LNCaP clone FGC (cell line): ENCODE results near the gene DSCAM.
A peak's percentile ranks its signal among the peaks of the same experiment; 100 is the strongest.

ENCODE experiments used
- DNase-seq: peaks from one replicate; pipeline ENCODE4 v3.0.0-alpha.2; 2011; ENCODE audit warnings: low read depth
- H3K4me3 ChIP-seq: 2 replicates; pipeline ENCODE4 v1.5.1; 2011; ENCODE audit warnings: mild to moderate bottlenecking, low read depth, low read length, control low read depth
- TF ChIP-seq, protein P1 (sequence below): IDR thresholded peaks from 2 replicates; pipeline ENCODE4 v1.5.1; 2012; ENCODE audit warnings: mild to moderate bottlenecking; ENCODE audit not compliant: control insufficient read depth, insufficient read depth; ENCODE audit errors: extremely low read depth

Gene DSCAM

DNA sequence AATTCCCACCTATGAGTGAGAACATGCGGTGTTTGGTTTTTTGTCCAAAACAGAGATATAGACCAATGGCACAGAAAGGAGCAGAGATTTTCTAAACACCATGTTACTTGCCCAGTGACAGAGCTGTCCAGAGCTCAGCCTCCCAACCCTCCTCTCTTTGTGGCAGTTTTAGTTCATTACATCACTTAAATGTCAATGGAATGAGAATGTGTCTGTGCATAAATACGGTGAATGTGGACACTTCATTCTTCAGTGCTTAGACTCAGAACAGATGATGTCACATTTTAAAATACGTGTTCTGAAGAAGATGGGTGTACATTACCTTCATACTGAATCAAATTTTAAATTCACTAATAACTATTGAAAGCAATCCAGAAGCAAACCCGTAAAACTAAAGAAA, 374.9 kb downstream of the DSCAM start:
- no peak overlapping the region for H3K4me3 ChIP-seq
- no peak for DNase-seq
- TF ChIP-seq, protein P1, sequence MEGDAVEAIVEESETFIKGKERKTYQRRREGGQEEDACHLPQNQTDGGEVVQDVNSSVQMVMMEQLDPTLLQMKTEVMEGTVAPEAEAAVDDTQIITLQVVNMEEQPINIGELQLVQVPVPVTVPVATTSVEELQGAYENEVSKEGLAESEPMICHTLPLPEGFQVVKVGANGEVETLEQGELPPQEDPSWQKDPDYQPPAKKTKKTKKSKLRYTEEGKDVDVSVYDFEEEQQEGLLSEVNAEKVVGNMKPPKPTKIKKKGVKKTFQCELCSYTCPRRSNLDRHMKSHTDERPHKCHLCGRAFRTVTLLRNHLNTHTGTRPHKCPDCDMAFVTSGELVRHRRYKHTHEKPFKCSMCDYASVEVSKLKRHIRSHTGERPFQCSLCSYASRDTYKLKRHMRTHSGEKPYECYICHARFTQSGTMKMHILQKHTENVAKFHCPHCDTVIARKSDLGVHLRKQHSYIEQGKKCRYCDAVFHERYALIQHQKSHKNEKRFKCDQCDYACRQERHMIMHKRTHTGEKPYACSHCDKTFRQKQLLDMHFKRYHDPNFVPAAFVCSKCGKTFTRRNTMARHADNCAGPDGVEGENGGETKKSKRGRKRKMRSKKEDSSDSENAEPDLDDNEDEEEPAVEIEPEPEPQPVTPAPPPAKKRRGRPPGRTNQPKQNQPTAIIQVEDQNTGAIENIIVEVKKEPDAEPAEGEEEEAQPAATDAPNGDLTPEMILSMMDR, result no peak

DNA sequence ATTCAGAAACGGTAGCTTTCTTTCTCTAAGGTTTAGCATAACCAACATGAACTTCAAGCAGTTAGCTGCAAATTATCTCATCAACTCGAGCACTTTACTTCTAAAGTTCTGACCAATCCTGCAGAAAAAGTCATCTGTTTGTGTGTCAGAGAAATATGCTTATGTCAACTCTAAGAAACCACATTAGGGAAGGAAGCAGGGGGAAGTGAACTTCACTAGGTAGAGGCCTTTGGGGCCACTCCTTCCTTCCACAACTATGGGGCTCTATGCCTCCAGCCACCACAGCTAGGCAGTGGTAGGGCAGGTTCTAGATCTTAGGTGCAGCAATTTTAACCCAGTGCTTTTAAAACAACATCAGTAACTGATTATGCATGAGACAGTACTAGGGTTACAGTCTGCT, 375.9 kb downstream of the DSCAM start:
- H3K4me3 ChIP-seq, result no peak overlapping the region
- DNase-seq, result no peak
- TF ChIP-seq, protein P1, result no peak

DNA sequence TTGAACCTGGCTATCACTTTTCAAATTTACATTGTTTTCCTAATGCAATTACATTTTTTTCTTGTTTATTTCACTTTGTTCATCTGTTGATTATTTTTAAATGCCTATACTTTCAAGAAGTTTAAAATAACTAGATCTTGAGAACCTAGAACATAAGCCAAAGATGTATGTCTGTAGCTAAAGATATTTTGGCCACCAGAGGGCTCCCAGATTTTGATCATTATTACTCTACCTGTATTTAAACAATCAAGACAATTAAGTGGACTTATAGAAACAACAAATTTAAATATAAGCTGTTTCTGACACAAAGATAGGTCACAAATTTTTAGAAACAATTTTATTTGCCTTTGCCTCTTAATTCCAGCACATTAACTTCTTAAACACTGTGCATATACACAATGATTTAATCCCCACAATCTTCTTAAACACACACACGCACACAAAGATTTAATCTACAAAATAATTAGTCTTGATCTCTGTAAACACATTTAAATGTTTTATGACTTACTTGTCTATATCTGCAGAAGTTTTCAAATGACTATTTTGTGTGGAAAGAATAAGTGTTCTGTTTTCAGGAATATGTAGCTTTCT, 380.0 kb downstream of the DSCAM start:
- no peak overlapping the region for H3K4me3 ChIP-seq
- DNase-seq, result peak; percentile 15
- TF ChIP-seq, protein P1, result peak; percentile 47

DNA sequence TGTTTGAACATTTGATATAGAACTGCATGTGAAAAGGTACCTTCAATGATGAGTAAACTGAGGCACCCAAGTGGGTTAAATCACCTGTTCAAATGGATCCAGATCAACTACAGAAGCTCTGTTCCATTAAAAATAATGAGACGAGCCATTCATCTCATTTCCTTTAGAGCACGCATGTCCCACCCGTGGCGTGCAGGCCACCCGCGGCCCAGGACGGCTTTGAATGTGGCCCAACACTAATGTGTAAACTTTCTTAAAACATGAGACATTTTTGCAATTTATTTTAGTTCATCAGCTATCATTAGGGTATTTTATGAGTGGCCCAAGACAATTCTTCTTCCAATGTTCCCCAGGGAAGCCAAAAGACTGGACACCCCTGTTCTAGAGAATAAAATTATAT, 381.6 kb downstream of the DSCAM start:
- TF ChIP-seq, protein P1, result no peak
- H3K4me3 ChIP-seq, result no peak overlapping the region
- DNase-seq, result no peak

DNA sequence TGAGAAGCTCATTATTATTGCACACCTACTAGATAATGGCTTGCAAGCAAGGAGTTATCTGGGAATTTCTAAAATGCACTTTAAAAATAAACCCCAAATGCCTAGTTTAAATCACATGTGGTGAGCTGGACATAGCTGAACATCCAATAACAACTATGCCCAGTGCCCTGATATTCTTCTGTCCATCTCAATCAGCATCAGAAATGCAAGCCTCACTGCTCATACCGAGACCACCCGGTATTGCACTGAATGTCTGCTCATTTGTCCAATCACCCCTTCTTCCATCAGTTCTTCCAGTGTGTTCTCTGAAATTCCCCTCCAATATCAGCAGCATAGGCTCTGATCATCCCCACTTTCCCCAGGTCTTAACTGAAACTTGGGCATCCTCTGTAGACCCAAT, 383.8 kb downstream of the DSCAM start:
- DNase-seq, result no peak
- no peak overlapping the region for H3K4me3 ChIP-seq
- TF ChIP-seq, protein P1, result no peak

DNA sequence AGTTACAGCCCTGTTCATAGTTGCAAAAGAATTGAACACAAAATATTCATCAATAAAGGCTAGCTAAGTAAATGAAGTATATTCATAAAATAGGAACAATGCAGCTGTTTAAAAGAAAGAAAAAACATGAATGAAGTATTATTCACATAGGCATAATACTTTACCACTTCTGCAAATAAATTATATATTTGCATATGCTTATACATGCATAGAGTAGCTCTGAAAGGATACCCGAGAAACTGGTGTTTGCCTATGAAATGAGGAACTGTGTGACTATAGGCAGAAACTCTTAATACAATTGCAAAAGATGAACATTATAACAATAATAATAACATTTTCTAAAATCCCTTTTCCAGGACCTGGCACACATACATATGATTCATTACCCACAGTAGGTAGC, 385.9 kb downstream of the DSCAM start:
- DNase-seq, result no peak
- TF ChIP-seq, protein P1, result no peak
- no peak overlapping the region for H3K4me3 ChIP-seq

DNA sequence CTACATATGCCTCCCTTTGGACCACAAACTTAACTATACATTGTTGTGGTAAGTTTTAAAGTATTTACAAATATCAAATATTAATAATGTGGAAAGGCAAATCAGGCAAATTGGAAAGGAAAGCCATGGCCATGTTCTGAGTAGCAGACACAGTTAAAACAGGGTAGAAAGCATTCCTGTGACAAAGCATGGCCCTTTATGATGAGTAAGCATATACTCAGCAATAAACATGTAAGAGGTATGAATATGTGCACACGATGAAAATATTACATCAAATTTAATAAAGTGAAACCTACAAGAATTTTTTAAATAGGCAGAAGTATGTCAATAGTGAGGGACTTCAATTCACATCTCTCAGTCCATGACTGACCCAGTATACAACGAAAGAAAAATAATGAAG, 389.2 kb downstream of the DSCAM start:
- H3K4me3 ChIP-seq, result no peak overlapping the region
- TF ChIP-seq, protein P1, result no peak
- DNase-seq, result no peak
